ENCODE measurements around the gene BCL3. TPM values are rescaled to one million over a fixed set of nuclear protein-coding genes. Genes with fewer than 3 reads are reported as not detected.

BCL3 gene
- total and polyA plus RNA-seq, 2 of the 13 experiments (the other 11 are each of a cell fraction or from before 2014, with no cell fraction given): 2.3 to 4.0 TPM

DNA sequence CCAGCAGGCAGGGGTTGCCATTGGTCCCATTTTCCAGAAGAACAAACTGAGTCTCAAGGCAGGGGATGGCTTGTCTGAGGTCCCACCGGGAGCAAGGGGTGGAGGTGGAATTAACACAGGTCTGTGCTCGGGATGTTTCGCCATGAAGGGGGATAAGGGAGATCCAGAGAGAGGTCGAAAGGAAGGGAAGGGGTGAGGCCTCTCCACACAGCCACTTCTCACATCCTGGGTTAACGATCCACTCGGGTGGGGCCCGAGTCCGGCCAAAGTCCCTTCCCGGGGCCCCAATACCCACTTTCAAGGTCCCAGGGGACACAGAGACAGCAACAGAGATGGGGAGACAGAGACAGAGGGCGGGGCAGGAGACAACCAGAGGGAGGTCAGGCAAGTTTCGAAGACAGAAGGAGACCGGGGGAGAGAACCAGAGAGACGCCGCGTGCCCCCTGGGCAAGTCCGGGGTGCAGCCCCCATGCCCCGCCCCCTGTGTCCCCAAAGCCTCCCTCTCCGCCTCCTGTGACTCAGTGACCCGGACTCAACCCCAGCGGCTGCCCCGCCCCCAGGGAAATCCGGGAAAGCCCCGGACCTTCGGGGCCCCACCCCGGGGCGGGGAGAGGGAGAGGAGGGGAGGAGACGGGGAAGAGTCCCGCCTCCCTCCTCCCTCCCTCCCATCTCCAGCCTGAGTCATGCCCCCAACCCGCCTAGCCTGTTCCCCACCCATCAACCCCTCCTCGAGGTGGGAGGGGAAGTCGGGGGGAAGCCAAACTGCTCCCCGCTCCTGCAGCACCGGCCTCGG, 1.4 kb upstream of the BCL3 start (continued):
- TF ChIP-seq ZMAT5 (CRISPR knock-in tag; IDR thresholded peaks at IDR 0.05; ENCODE audit: borderline replicate concordance, low read depth): no peak
- TF ChIP-seq ZNF770 (CRISPR knock-in tag; IDR thresholded peaks at IDR 0.05): no peak; the same call in 1 of the 2 replicates
- TF ChIP-seq FOXA3 (CRISPR knock-in tag; IDR thresholded peaks at IDR 0.05): peak; percentile 41; the same call in 1 of the 2 replicates
- TF ChIP-seq, protein P1, sequence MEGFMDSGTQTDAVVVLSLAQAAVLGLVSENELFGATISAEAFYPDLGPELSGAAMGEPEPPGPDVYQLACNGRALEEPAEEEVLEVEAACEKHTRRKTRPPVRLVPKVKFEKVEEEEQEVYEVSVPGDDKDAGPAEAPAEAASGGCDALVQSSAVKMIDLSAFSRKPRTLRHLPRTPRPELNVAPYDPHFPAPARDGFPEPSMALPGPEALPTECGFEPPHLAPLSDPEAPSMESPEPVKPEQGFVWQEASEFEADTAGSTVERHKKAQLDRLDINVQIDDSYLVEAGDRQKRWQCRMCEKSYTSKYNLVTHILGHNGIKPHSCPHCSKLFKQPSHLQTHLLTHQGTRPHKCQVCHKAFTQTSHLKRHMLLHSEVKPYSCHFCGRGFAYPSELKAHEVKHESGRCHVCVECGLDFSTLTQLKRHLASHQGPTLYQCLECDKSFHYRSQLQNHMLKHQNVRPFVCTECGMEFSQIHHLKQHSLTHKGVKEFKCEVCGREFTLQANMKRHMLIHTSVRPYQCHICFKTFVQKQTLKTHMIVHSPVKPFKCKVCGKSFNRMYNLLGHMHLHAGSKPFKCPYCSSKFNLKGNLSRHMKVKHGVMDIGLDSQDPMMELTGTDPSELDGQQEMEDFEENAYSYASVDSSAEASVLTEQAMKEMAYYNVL (CRISPR knock-in tag; IDR thresholded peaks at IDR 0.05; ENCODE audit: borderline replicate concordance): peak; percentile 62; the same call in 1 of the 2 replicates
- TF ChIP-seq MED8 (CRISPR knock-in tag; IDR thresholded peaks at IDR 0.05; ENCODE audit: insufficient replicate concordance): peak; percentile 37
- peak; percentile 66; the same call in 1 of the 2 replicates for TF ChIP-seq MTA1 (CRISPR knock-in tag; IDR thresholded peaks at IDR 0.05; ENCODE audit: borderline replicate concordance)
- no peak for TF ChIP-seq ZNF354B (CRISPR knock-in tag; IDR thresholded peaks at IDR 0.05)
- TF ChIP-seq, protein P2, sequence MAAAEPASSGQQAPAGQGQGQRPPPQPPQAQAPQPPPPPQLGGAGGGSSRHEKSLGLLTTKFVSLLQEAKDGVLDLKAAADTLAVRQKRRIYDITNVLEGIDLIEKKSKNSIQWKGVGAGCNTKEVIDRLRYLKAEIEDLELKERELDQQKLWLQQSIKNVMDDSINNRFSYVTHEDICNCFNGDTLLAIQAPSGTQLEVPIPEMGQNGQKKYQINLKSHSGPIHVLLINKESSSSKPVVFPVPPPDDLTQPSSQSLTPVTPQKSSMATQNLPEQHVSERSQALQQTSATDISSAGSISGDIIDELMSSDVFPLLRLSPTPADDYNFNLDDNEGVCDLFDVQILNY (CRISPR knock-in tag; conservative IDR thresholded peaks at IDR 0.05): no peak
- 0 out of 2 replicates have a peak, but pooled peaks have one; percentile 17 for TF ChIP-seq ZBTB38 (CRISPR knock-in tag; IDR thresholded peaks at IDR 0.05)
- TF ChIP-seq MAFK (conservative IDR thresholded peaks at IDR 0.05 in 1 of 2, IDR thresholded peaks at IDR 0.05 in 1 of 2; ENCODE audit: low read length in 2 of 2): no peak
- no peak for TF ChIP-seq ONECUT2 (CRISPR knock-in tag; IDR thresholded peaks at IDR 0.05)
- TF ChIP-seq DDIT3 (CRISPR knock-in tag; IDR thresholded peaks at IDR 0.05): no peak
- TF ChIP-seq PAF1 (CRISPR knock-in tag; IDR thresholded peaks at IDR 0.05): no peak
- no peak for TF ChIP-seq ARNT2 (CRISPR knock-in tag; IDR thresholded peaks at IDR 0.05; ENCODE audit: low read depth)
- no peak for TF ChIP-seq MYNN (CRISPR knock-in tag; IDR thresholded peaks at IDR 0.05; ENCODE audit: low read depth)
- no peak for TF ChIP-seq ZNF546 (CRISPR knock-in tag; conservative IDR thresholded peaks at IDR 0.05)
- no peak for TF ChIP-seq MBD4 (IDR thresholded peaks at IDR 0.05; ENCODE audit: borderline replicate concordance, low read length)
- TF ChIP-seq PPARG (CRISPR knock-in tag; conservative IDR thresholded peaks at IDR 0.05): no peak; the same call in 1 of the 2 replicates
- TF ChIP-seq FOXP1 (IDR thresholded peaks at IDR 0.05): no peak
- peak; percentile 9; the same call in 1 of the 2 replicates for TF ChIP-seq FOXP1 (CRISPR knock-in tag; IDR thresholded peaks at IDR 0.05)
- no peak for TF ChIP-seq ZNF670 (CRISPR knock-in tag; IDR thresholded peaks at IDR 0.05; ENCODE audit: borderline replicate concordance)
- peak; percentile 26; the same call in 1 of the 2 replicates for TF ChIP-seq ZBTB46 (CRISPR knock-in tag; IDR thresholded peaks at IDR 0.05; ENCODE audit: borderline replicate concordance)
- peak; percentile 80 for TF ChIP-seq RCOR2 (CRISPR knock-in tag; IDR thresholded peaks at IDR 0.05)
